Pancreas (tissue), 10 donors: ENCODE measurements around the gene LHPP. TPM values are rescaled to one million over a fixed set of nuclear protein-coding genes. Genes with fewer than 3 reads are reported as not detected.

Experiments used
- ATAC-seq, 4 donors: fragments of 200-7000 bp; cut with Tn5 transposase; one replicate each; pipeline versions ENCODE4 v1.8.0 to v1.9.1; 2020; ENCODE audit warnings: mild to moderate bottlenecking in 4 of 4, moderate library complexity in 4 of 4
- DNase-seq, 6 donors: peaks; one replicate each; pipeline ENCODE4 v3.0.0-alpha.2; 2020
- FAIRE-seq: peaks from 2 replicates; lab custom pipeline; 2012; peaks lifted over from hg19 to GRCh38; lab: Jason Lieb, UNC
- H3K27ac ChIP-seq, 4 donors: fragments of 200-600 bp; sonication (generic); 1 replicate in 3 of 4; 2 replicates in 1 of 4; pipeline versions ENCODE4 v1.5.0 to v1.8.0; 2020
- H3K27me3 ChIP-seq, 4 donors: fragments of 200-600 bp; one replicate each; pipeline ENCODE4 v1.8.0; 2021
- H3K36me3 ChIP-seq, 3 donors: fragments of 200-600 bp; sonication (generic) in 1 of 3; one replicate each; pipeline versions ENCODE4 v1.5.0 to v1.8.0; 2020 to 2021
- H3K4me1 ChIP-seq, 3 donors: fragments of 200-600 bp; one replicate each; pipeline ENCODE4 v1.8.0; 2021
- H3K4me3 ChIP-seq, 4 donors: fragments of 200-600 bp; sonication (generic) in 2 of 4; one replicate each; pipeline versions ENCODE4 v1.5.0 to v1.8.0; 2020 to 2021
- H3K9me3 ChIP-seq, 4 donors: fragments of 200-600 bp; one replicate each; pipeline ENCODE4 v1.8.0; 2021
- WGBS, 2 donors: extraction: QIAGEN DNeasy Blood & Tissue Kit; methylation state at CpG; one replicate each; pipeline ENCODE4 v1.1.7; 2013; 5-methylcytosine and 5-hydroxymethylcytosine counted together
- intact Hi-C, 3 donors: fragments of 100-400 bp; cut with DNase I; formaldehyde crosslinking; loops; one replicate each; pipeline versions ENCODE4 v1.11.1 to v1.14.2; 2022
- polyA plus RNA-seq, 2 donors: library from polyadenylated mRNA; stranded (reverse); fragments of 200-250 nt; gene quantifications; one replicate each; pipeline ENCODE4 v1.2.3, GENCODE V29; 2013
- total RNA-seq, 6 donors: library from RNA; stranded (reverse); fragmentation: NEBNext Ultra II Directional in 4 of 6; extraction: Animal tissue kit (Norgen Biotek cat#: 25700) in 4 of 6; gene quantifications; one replicate each; pipeline versions ENCODE4 v1.2.1 to v1.2.4, GENCODE V29; 2021 to 2023
- TF ChIP-seq, protein P1 (sequence below), 4 donors: fragments of 200-600 bp; sonication (generic) in 3 of 4; IDR thresholded peaks; one replicate each; pipeline versions ENCODE4 v1.5.0 to v1.8.0; 2021; ENCODE audit warnings: antibody characterized with exemption in 4 of 4
- donor health status: healthy with polysubstance abuse.
- donor health status: DM: no; HTN: no; CAD: no; lungs with moderate emphysema.
- donor health status: DM: no; HTN: no; CAD: no.
- donor health status: control.
- donor health status: control.
- donor health status: Bipolar disorder and iron deficiency.
- donor health status: DM: yes; HTN: yes; CAD: no.
- donor health status: DM: no; HTN: no; CAD: no.
- donor health status: DM: no; HTN: no; CAD: no.
- donor health status: DM: yes; HTN: yes; CAD: no.

The LHPP gene
- total and polyA plus RNA-seq, 8 donors = 5.3 to 10.8 (median 7.8) TPM

GRCh38 chr10:124527874-124528395, 66.3 kb downstream of the LHPP start:
- no peak overlapping the region for H3K27ac ChIP-seq
- no peaks in the 10 kb centered on the region for H3K4me1 ChIP-seq
- ATAC-seq (no peak), FAIRE-seq (no peak), DNase-seq (no peak)
- H3K9me3 ChIP-seq = no peaks in the 10 kb centered on the region
- TF ChIP-seq, protein P1, sequence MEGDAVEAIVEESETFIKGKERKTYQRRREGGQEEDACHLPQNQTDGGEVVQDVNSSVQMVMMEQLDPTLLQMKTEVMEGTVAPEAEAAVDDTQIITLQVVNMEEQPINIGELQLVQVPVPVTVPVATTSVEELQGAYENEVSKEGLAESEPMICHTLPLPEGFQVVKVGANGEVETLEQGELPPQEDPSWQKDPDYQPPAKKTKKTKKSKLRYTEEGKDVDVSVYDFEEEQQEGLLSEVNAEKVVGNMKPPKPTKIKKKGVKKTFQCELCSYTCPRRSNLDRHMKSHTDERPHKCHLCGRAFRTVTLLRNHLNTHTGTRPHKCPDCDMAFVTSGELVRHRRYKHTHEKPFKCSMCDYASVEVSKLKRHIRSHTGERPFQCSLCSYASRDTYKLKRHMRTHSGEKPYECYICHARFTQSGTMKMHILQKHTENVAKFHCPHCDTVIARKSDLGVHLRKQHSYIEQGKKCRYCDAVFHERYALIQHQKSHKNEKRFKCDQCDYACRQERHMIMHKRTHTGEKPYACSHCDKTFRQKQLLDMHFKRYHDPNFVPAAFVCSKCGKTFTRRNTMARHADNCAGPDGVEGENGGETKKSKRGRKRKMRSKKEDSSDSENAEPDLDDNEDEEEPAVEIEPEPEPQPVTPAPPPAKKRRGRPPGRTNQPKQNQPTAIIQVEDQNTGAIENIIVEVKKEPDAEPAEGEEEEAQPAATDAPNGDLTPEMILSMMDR (IDR thresholded peaks at IDR 0.05) = no peak
- intact Hi-C loops = no loop called here
- no peaks in the 10 kb centered on the region for H3K27me3 ChIP-seq
- H3K4me3 ChIP-seq = no peak overlapping the region
- 82 to 84% methylated on average over 11 of the region's 11 CpGs for WGBS, 2 donors
- no peaks in the 10 kb centered on the region for H3K36me3 ChIP-seq

DNA sequence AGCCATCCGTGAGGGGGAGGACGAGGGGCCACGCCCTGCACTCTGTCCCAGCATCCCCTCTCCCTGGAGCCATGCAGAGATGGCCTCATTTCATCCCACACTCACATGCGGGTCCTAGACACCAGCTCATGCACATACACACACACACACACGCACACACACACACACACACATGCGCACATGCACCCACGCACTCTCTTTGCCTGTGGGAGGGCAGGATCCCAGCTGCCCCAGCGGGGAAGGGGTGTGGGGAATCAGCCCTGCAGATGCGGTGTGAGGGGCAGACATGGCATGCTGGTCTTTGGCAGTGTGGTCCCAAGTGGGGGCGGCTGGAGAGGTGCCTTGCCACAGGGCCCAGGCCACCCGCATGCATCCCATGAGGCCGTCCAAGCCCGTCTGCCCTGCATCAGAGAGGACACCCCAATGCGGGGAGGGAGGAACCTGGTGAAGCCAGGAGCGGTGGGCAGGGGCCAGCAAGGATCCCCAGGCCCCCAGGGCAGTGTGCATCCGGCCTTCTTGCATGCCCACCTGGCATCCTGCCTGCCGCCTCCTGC, 68.1 kb downstream of the LHPP start:
- 52 to 60% methylated on average over 15 to 17 of the region's 17 CpGs for WGBS, 2 donors
- Histone ChIP-seq H3K9me3 (no peaks in the 10 kb centered on the region), H3K36me3 (no peaks in the 10 kb centered on the region), H3K27me3 (no peaks in the 10 kb centered on the region), H3K27ac (no peak overlapping the region), H3K4me1 (no peaks in the 10 kb centered on the region), H3K4me3 (no peak overlapping the region)
- intact Hi-C loops = loop anchor here in 1 of 3 donors (10.0 kb wide), 1 partner anchor 295 kb away; no protein-coding TSS in a partner anchor
- no peak for DNase-seq
- no peak for FAIRE-seq
- peak in 3 of 4 donors; percentile 2 to 19 (median 16) for ATAC-seq
- TF ChIP-seq, protein P1 (IDR thresholded peaks at IDR 0.05) = no peak

DNA sequence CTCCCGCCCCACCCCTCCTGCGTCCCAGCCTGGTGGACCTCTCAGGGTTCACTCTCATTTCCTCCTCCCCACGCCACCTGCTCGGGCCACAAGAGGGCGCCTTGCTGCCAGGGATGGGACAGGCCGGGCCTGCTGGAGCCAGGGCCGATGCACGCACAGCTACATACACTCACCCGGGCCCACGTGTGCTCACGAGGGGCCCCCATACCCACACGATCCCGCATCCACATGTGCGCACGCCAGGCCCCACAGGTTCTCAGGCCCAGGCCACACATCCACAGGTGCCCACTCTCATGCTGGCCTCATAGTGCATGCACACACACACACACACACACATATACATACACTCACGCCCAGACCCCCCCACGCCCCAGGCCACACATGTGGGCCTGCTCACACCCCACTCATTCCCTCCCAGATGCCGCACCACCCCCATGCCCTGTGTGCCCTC, 68.6 kb downstream of the LHPP start:
- Histone ChIP-seq H3K27ac (no peak overlapping the region), H3K36me3 (no peaks in the 10 kb centered on the region), H3K4me3 (no peak overlapping the region), H3K4me1 (no peaks in the 10 kb centered on the region), H3K9me3 (no peaks in the 10 kb centered on the region), H3K27me3 (no peaks in the 10 kb centered on the region)
- FAIRE-seq (no peak), ATAC-seq (peak; percentile 94 to 95 (median 95)), DNase-seq (peak; percentile 69 to 95 (median 85))
- intact Hi-C loops = loop anchor here in 1 of 3 donors (10.0 kb wide), 1 partner anchor 295 kb away; no protein-coding TSS in a partner anchor
- TF ChIP-seq, protein P1 (IDR thresholded peaks at IDR 0.05) = peak; percentile 72 to 82 (median 75)
- 8 to 10% methylated on average over 16 to 18 of the region's 18 CpGs for WGBS, 2 donors

DNA sequence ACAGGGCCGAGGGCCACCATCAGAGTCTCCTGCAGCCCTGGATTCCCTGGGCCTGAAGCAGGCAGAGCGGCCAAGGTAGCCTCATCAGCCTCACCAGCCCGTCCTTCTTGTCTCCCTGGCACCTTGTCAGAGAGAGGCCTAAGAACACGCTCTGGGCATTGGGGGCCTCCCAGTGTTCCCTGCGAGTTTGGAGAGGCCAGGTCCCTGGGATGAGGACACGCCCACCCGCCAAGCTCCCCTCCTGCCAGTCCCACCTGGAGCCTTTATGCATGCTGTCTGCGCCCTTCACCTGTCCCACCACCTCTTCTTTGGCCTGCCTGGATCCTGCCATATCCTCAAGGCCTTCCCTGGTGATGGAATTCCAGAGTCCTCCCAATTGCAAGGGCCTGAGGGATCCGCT, 69.2 kb downstream of the LHPP start:
- TF ChIP-seq, protein P1 (IDR thresholded peaks at IDR 0.05) = no peak
- no peaks in the 10 kb centered on the region for H3K4me1 ChIP-seq
- FAIRE-seq = no peak
- H3K27me3 ChIP-seq = no peaks in the 10 kb centered on the region
- no peak overlapping the region for H3K27ac ChIP-seq
- WGBS, 2 donors = 76 to 87% methylated on average over 9 of the region's 9 CpGs
- no peak overlapping the region for H3K4me3 ChIP-seq
- intact Hi-C loops = loop anchor here in 1 of 3 donors (10.0 kb wide), 1 partner anchor 294 kb away; no protein-coding TSS in a partner anchor
- no peak for ATAC-seq
- DNase-seq = peak in 1 of 6 donors; percentile 47
- no peaks in the 10 kb centered on the region for H3K9me3 ChIP-seq
- no peaks in the 10 kb centered on the region for H3K36me3 ChIP-seq
